Transverse colon (tissue), 4 donors: Measurements from ENCODE around the gene DOCK1.

ENCODE experiments used
- POLR2AphosphoS5 ChIP-seq, 3 donors: sonication (generic); formaldehyde crosslinking; IDR thresholded peaks; one replicate each; pipeline ENCODE4 v1.6.1; 2016; ENCODE audit warnings: antibody characterized with exemption in 3 of 3
- TF ChIP-seq, protein P1 (sequence below), 5 experiments: fragments of 200-600 bp in 3 of 5; fragments of 450-650 bp in 2 of 5; sonication (generic) in 3 of 5; IDR thresholded peaks; 1 replicate in 2 of 5; 2 replicates in 3 of 5; pipeline ENCODE4 v1.5.1; 2016 to 2017; ENCODE audit warnings: antibody characterized with exemption in 5 of 5, inconsistent platforms in 3 of 5, mild to moderate bottlenecking in 2 of 5, moderate library complexity in 1 of 5

GRCh38 chr10:126946746-126947145 is 41.5 kb downstream of the DOCK1 start:
- TF ChIP-seq, protein P1, sequence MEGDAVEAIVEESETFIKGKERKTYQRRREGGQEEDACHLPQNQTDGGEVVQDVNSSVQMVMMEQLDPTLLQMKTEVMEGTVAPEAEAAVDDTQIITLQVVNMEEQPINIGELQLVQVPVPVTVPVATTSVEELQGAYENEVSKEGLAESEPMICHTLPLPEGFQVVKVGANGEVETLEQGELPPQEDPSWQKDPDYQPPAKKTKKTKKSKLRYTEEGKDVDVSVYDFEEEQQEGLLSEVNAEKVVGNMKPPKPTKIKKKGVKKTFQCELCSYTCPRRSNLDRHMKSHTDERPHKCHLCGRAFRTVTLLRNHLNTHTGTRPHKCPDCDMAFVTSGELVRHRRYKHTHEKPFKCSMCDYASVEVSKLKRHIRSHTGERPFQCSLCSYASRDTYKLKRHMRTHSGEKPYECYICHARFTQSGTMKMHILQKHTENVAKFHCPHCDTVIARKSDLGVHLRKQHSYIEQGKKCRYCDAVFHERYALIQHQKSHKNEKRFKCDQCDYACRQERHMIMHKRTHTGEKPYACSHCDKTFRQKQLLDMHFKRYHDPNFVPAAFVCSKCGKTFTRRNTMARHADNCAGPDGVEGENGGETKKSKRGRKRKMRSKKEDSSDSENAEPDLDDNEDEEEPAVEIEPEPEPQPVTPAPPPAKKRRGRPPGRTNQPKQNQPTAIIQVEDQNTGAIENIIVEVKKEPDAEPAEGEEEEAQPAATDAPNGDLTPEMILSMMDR (IDR thresholded peaks at IDR 0.05): no peak
- TF ChIP-seq POLR2AphosphoS5 (IDR thresholded peaks at IDR 0.05): no peak
